ENCODE measurements around the gene QSOX2. TPM values are rescaled to one million over a fixed set of nuclear protein-coding genes. Genes with fewer than 3 reads are reported as not detected.

QSOX2 gene
- total RNA-seq, 1 donor from 2014 or later, result 23.6 TPM

GRCh38 chr9:136233868-136234267, 11.7 kb downstream of the QSOX2 start:
- no peak overlapping the region for H3K4me3 Mint-ChIP-seq
- H3K36me3 Mint-ChIP-seq, result peaks cover 3% of the 10 kb centered on the region
- no peak for TF ChIP-seq CTCF (conservative IDR thresholded peaks at IDR 0.05)
- H3K9me3 Mint-ChIP-seq, result no peaks in the 10 kb centered on the region
- H3K4me1 Mint-ChIP-seq (ENCODE audit: unreplicated experiment), result peaks cover 13% of the 10 kb centered on the region
- DNase-seq (ENCODE audit: extremely low spot score, unreplicated experiment), result no peak
- no peak overlapping the region for H3K27ac Mint-ChIP-seq
- no peaks in the 10 kb centered on the region for H3K27me3 Mint-ChIP-seq

GRCh38 chr9:136233411-136233810, 12.2 kb downstream of the QSOX2 start:
- H3K4me1 Mint-ChIP-seq (ENCODE audit: unreplicated experiment), result peaks cover 18% of the 10 kb centered on the region
- H3K4me3 Mint-ChIP-seq, result no peak overlapping the region
- DNase-seq (ENCODE audit: extremely low spot score, unreplicated experiment), result no peak
- H3K27me3 Mint-ChIP-seq, result no peaks in the 10 kb centered on the region
- no peak for TF ChIP-seq CTCF (conservative IDR thresholded peaks at IDR 0.05)
- no peak overlapping the region for H3K27ac Mint-ChIP-seq
- no peaks in the 10 kb centered on the region for H3K9me3 Mint-ChIP-seq
- peaks cover 3% of the 10 kb centered on the region for H3K36me3 Mint-ChIP-seq

- Mint-ChIP-seq H3K36me3 (peaks cover 3% of the 10 kb centered on the region), H3K4me3 (no peak overlapping the region), H3K27ac (no peak overlapping the region), H3K4me1 (ENCODE audit: unreplicated experiment) (peaks cover 22% of the 10 kb centered on the region), H3K9me3 (no peaks in the 10 kb centered on the region), H3K27me3 (no peaks in the 10 kb centered on the region)
- no peak for DNase-seq (ENCODE audit: extremely low spot score, unreplicated experiment)
- TF ChIP-seq CTCF (conservative IDR thresholded peaks at IDR 0.05), result no peak
These were observed 12.6 kb downstream of the QSOX2 start for GRCh38 chr9:136232969-136233368.

GRCh38 chr9:136231478-136232297, 13.9 kb downstream of the QSOX2 start:
- H3K4me3 Mint-ChIP-seq, result no peak overlapping the region
- peak overlapping the region; percentile 74 for H3K27ac Mint-ChIP-seq
- no peaks in the 10 kb centered on the region for H3K9me3 Mint-ChIP-seq
- H3K36me3 Mint-ChIP-seq, result peaks cover 3% of the 10 kb centered on the region
- H3K27me3 Mint-ChIP-seq, result no peaks in the 10 kb centered on the region
- DNase-seq (ENCODE audit: extremely low spot score, unreplicated experiment), result no peak
- no peak for TF ChIP-seq CTCF (conservative IDR thresholded peaks at IDR 0.05)
- H3K4me1 Mint-ChIP-seq (ENCODE audit: unreplicated experiment), result peaks cover 33% of the 10 kb centered on the region

GRCh38 chr9:136230773-136231172, 14.8 kb downstream of the QSOX2 start:
- no peaks in the 10 kb centered on the region for H3K27me3 Mint-ChIP-seq
- TF ChIP-seq CTCF (conservative IDR thresholded peaks at IDR 0.05), result no peak
- H3K9me3 Mint-ChIP-seq, result no peaks in the 10 kb centered on the region
- peaks cover 3% of the 10 kb centered on the region for H3K36me3 Mint-ChIP-seq
- peak overlapping the region; percentile 74 for H3K27ac Mint-ChIP-seq
- H3K4me3 Mint-ChIP-seq, result no peak overlapping the region
- no peak for DNase-seq (ENCODE audit: extremely low spot score, unreplicated experiment)
- peaks cover 33% of the 10 kb centered on the region for H3K4me1 Mint-ChIP-seq (ENCODE audit: unreplicated experiment)

Data from type B pancreatic cell (in vitro differentiated cells).